Liver (tissue), 9 donors: Measurements from ENCODE around the gene SH2D5. TPM values are rescaled to one million over a fixed set of nuclear protein-coding genes. Genes with fewer than 3 reads are reported as not detected.

Experiments used
- DNase-seq: peaks from one replicate; pipeline ENCODE4 v3.0.0-alpha.2; 2017; ENCODE audit warnings: low spot score
- H3K27ac ChIP-seq, 2 donors: one replicate each; pipeline ENCODE4 v1.7.0; 2013; ENCODE audit warnings: inconsistent platforms in 2 of 2, low read length in 2 of 2, control low read depth in 1 of 2, low read depth in 1 of 2, mild to moderate bottlenecking in 1 of 2
- H3K27me3 ChIP-seq, 4 donors: one replicate each; pipeline versions ENCODE4 v1.6.1 to v1.7.0; 2013; ENCODE audit warnings: low read length in 3 of 4, inconsistent platforms in 1 of 4, mild to moderate bottlenecking in 1 of 4, moderate library complexity in 1 of 4; ENCODE audit not compliant: control insufficient read depth in 4 of 4, insufficient read depth in 4 of 4
- H3K36me3 ChIP-seq, 4 donors: one replicate each; pipeline versions ENCODE4 v1.6.1 to v1.7.0; 2013; ENCODE audit warnings: low read length in 3 of 4, mild to moderate bottlenecking in 3 of 4, low read depth in 1 of 4, moderate library complexity in 1 of 4; ENCODE audit not compliant: control insufficient read depth in 4 of 4, insufficient read depth in 3 of 4
- H3K4me1 ChIP-seq, 4 donors: one replicate each; pipeline versions ENCODE4 v1.6.1 to v1.7.0; 2013; ENCODE audit warnings: low read length in 3 of 4, mild to moderate bottlenecking in 3 of 4, moderate library complexity in 1 of 4; ENCODE audit not compliant: control insufficient read depth in 4 of 4, insufficient read depth in 4 of 4
- H3K4me3 ChIP-seq, 3 donors: one replicate each; pipeline versions ENCODE4 v1.6.1 to v1.7.0; 2013; ENCODE audit warnings: low read length in 3 of 3, control low read depth in 1 of 3, low read depth in 1 of 3, mild to moderate bottlenecking in 1 of 3
- H3K9ac ChIP-seq, 2 donors: one replicate each; pipeline ENCODE4 v1.7.0; 2013; ENCODE audit warnings: low read length in 2 of 2, mild to moderate bottlenecking in 2 of 2, moderate library complexity in 2 of 2, control low read depth in 1 of 2, low read depth in 1 of 2
- H3K9me3 ChIP-seq, 4 donors: one replicate each; pipeline versions ENCODE4 v1.6.1 to v1.7.0; 2013; ENCODE audit warnings: low read length in 3 of 4; ENCODE audit not compliant: control insufficient read depth in 4 of 4
- CTCF ChIP-seq: fragments of 150-350 bp; IDR thresholded peaks from 2 replicates; pipeline ENCODE4 v1.5.1; 2017; ENCODE audit warnings: improper control_type of control experiment, low read depth, low read length; ENCODE audit not compliant: missing input control
- EGR1 ChIP-seq, 2 donors: IDR thresholded peaks; 2 replicates each; pipeline ENCODE4 v1.6.1; 2016 to 2018; ENCODE audit warnings: antibody characterized with exemption in 2 of 2, low read depth in 2 of 2
- FOXA1 ChIP-seq: IDR thresholded peaks from 2 replicates; pipeline ENCODE4 v1.6.1; 2016; ENCODE audit warnings: antibody characterized with exemption
- FOXA2 ChIP-seq: IDR thresholded peaks from 2 replicates; pipeline ENCODE4 v1.6.1; 2016; ENCODE audit warnings: antibody characterized with exemption
- GABPA ChIP-seq, 2 donors: IDR thresholded peaks in 1 of 2; conservative IDR thresholded peaks in 1 of 2; 2 replicates each; pipeline ENCODE4 v1.6.1; 2016; ENCODE audit warnings: antibody characterized with exemption in 2 of 2, mild to moderate bottlenecking in 1 of 2, moderate library complexity in 1 of 2
- HNF4A ChIP-seq, 2 donors: conservative IDR thresholded peaks; 2 replicates each; pipeline ENCODE4 v1.6.1; 2016; ENCODE audit warnings: antibody characterized with exemption in 2 of 2, mild to moderate bottlenecking in 2 of 2
- HNF4G ChIP-seq: IDR thresholded peaks from 2 replicates; pipeline ENCODE4 v1.6.1; 2016; ENCODE audit warnings: antibody characterized with exemption
- JUND ChIP-seq, 2 donors: IDR thresholded peaks; 2 replicates each; pipeline ENCODE4 v1.6.1; 2016; ENCODE audit warnings: antibody characterized with exemption in 2 of 2
- MAX ChIP-seq: IDR thresholded peaks from 2 replicates; pipeline ENCODE4 v1.6.1; 2016; ENCODE audit warnings: antibody characterized with exemption
- NR2F2 ChIP-seq: IDR thresholded peaks from 2 replicates; pipeline ENCODE4 v1.6.1; 2016; ENCODE audit warnings: antibody characterized with exemption
- RAD21 ChIP-seq, 2 donors: IDR thresholded peaks; 2 replicates each; pipeline ENCODE4 v1.6.1; 2016; ENCODE audit warnings: antibody characterized with exemption in 2 of 2, mild to moderate bottlenecking in 2 of 2
- REST ChIP-seq: IDR thresholded peaks from 2 replicates; pipeline ENCODE4 v1.6.1; 2016; ENCODE audit warnings: antibody characterized with exemption, mild to moderate bottlenecking
- SP1 ChIP-seq: IDR thresholded peaks from 2 replicates; pipeline ENCODE4 v1.6.1; 2018; ENCODE audit warnings: antibody characterized with exemption, mild to moderate bottlenecking
- YY1 ChIP-seq: IDR thresholded peaks from 2 replicates; pipeline ENCODE4 v1.6.1; 2016; ENCODE audit warnings: antibody characterized with exemption, mild to moderate bottlenecking
- ZBTB33 ChIP-seq: IDR thresholded peaks from 2 replicates; pipeline ENCODE4 v1.6.1; 2016; ENCODE audit warnings: antibody characterized with exemption
- whole genome bisulfite sequencing: extraction: QIAGEN DNeasy Blood & Tissue Kit; methylation state at CpG from one replicate; pipeline ENCODE4 v1.1.7; 2013; 5-methylcytosine and 5-hydroxymethylcytosine counted together
- polyA plus RNA-seq, 2 donors: library from polyadenylated mRNA; stranded (reverse) in 1 of 2; unstranded in 1 of 2; fragments of 200-250 nt in 1 of 2; fragments of >200 nt in 1 of 2; fragmentation: Nextera tagmentation in 1 of 2; extraction: Ambion mirVana in 1 of 2; gene quantifications; one replicate each; pipeline versions ENCODE4 v1.2.1 to v1.2.3, GENCODE V29; 2013 to 2015
- total RNA-seq, 2 donors: library from RNA; depleted of rRNA; stranded (reverse); fragments of >200 nt; gene quantifications; one replicate each; pipeline ENCODE4 v1.2.3, GENCODE V29; 2014
- donor health status: healthy.
- donor health status: healthy.
- donor health status: healthy.
- donor health status: healthy.
- donor health status: healthy.

The SH2D5 gene
- total and polyA plus RNA-seq, 4 donors: 0.05 TPM; not detected in 3

- no peak for TF ChIP-seq REST
These were observed 21.0 kb downstream of the SH2D5 start (continued) for GRCh38 chr1:20711285-20712214.

- WGBS: 83% methylated on average over 18 of the region's 18 CpGs
These were observed 21.8 kb downstream of the SH2D5 start for GRCh38 chr1:20710469-20711284.

GRCh38 chr1:20709868-20710267 is 22.6 kb downstream of the SH2D5 start:
- no peak overlapping the region for H3K9ac ChIP-seq
- DNase-seq: no peak
- H3K27ac ChIP-seq: no peak overlapping the region
- no peaks in the 10 kb centered on the region for H3K36me3 ChIP-seq
- H3K4me3 ChIP-seq: no peak overlapping the region
- WGBS: 97% methylated on average over 3 of the region's 3 CpGs
- H3K4me1 ChIP-seq: no peaks in the 10 kb centered on the region
- H3K9me3 ChIP-seq: no peaks in the 10 kb centered on the region
- no peaks in the 10 kb centered on the region for H3K27me3 ChIP-seq
- no peak for TF ChIP-seq FOXA1
- TF ChIP-seq CTCF: no peak
- TF ChIP-seq FOXA2: no peak
- TF ChIP-seq HNF4G: no peak
- no peak for TF ChIP-seq JUND (IDR thresholded peaks at IDR 0.05)
- no peak for TF ChIP-seq RAD21 (IDR thresholded peaks at IDR 0.05)
- no peak for TF ChIP-seq ZBTB33
- TF ChIP-seq SP1: no peak
- TF ChIP-seq REST: no peak
- no peak for TF ChIP-seq YY1
- no peak for TF ChIP-seq EGR1 (IDR thresholded peaks at IDR 0.05; ENCODE audit: low read depth in 2 of 2)
- no peak for TF ChIP-seq GABPA (IDR thresholded peaks at IDR 0.05 in 1 of 2, conservative IDR thresholded peaks at IDR 0.05 in 1 of 2)
- no peak for TF ChIP-seq HNF4A (conservative IDR thresholded peaks at IDR 0.05)
- no peak for TF ChIP-seq MAX
- TF ChIP-seq NR2F2: no peak

More at GRCh38 chr1:20710469-20711284, 21.8 kb downstream of the SH2D5 start:
- Histone ChIP-seq H3K27me3 (no peaks in the 10 kb centered on the region), H3K9ac (no peak overlapping the region), H3K4me3 (no peak overlapping the region), H3K27ac (no peak overlapping the region), H3K36me3 (no peaks in the 10 kb centered on the region), H3K9me3 (no peaks in the 10 kb centered on the region), H3K4me1 (no peaks in the 10 kb centered on the region)
- TF ChIP-seq RAD21 (IDR thresholded peaks at IDR 0.05) (no peak), YY1 (no peak), FOXA2 (no peak), GABPA (IDR thresholded peaks at IDR 0.05 in 1 of 2, conservative IDR thresholded peaks at IDR 0.05 in 1 of 2) (no peak)
- DNase-seq: no peak
